GM12874 (cell line): ENCODE results near the gene TOLLIP.

ENCODE experiments used
- TF ChIP-seq, protein P1 (sequence below): IDR thresholded peaks from 2 replicates; pipeline ENCODE4 v1.5.1; 2011; ENCODE audit warnings: low read depth, mild to moderate bottlenecking, control low read depth, low read length, moderate library complexity; ENCODE audit not compliant: insufficient read depth

The TOLLIP gene

DNA sequence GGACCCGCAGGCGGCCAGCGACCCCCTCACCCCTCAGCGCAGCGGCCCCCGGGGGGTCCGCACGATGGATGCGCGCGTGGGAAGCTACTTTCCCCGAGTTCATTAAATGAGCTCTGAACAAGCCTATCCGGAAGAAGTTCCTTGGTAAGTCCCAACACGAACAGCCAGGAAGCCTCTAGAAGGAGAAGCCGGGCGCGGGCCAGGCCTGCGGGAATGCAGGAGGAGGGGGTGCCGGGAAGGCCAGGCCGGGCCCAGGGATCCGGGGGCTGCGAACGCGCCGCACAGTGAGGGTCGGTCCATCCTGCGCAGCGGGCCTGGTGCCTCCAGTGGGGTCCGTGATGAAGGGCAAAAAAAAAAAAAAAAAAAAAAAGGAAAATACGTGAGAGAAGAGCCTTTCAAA, 36.9 kb downstream of the TOLLIP start:
- TF ChIP-seq, protein P1, sequence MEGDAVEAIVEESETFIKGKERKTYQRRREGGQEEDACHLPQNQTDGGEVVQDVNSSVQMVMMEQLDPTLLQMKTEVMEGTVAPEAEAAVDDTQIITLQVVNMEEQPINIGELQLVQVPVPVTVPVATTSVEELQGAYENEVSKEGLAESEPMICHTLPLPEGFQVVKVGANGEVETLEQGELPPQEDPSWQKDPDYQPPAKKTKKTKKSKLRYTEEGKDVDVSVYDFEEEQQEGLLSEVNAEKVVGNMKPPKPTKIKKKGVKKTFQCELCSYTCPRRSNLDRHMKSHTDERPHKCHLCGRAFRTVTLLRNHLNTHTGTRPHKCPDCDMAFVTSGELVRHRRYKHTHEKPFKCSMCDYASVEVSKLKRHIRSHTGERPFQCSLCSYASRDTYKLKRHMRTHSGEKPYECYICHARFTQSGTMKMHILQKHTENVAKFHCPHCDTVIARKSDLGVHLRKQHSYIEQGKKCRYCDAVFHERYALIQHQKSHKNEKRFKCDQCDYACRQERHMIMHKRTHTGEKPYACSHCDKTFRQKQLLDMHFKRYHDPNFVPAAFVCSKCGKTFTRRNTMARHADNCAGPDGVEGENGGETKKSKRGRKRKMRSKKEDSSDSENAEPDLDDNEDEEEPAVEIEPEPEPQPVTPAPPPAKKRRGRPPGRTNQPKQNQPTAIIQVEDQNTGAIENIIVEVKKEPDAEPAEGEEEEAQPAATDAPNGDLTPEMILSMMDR, result no peak

DNA sequence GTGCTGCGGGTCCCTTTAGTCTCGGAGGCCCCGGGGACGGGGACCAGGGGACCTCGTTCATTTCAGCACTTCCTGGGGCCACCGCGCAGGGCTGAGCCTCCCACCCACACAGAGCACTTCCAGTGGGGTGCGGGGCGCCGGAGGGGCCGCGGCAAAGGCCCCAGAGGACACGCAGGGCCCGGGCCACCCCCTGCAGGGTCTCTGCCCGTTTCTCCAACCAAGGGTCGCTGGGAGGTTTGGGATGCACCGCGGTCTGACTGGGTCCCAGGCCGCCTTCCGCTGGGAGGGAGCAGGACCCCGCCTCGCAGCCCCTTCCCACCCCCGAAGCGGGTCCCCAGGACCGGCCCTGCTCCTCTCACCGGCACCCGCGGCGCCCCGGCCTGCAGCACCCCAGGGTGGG, 37.5 kb downstream of the TOLLIP start:
- TF ChIP-seq, protein P1, result no peak

- TF ChIP-seq, protein P1, result no peak
Measured at GRCh38 chr11:1271406-1271805, 38.0 kb downstream of the TOLLIP start.

DNA sequence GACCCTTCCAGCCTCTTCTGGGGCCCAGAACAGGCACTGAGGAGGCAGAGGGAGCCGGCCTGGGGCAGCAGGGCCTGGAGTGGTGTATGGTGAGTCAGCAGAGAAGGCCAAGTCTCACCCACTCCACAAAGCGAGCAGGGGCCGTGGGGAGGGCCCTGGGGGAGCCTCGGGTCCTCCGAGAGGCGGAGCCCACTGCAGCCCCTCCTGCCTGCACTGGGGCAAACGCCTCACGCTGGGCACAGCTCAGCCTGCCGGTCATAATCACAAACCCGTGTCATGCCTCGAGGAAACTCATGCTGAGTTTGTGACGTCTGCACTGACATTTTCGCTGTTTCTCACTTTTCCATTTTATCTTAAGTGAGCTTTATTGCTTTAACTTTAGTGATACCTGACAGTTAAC, 38.4 kb downstream of the TOLLIP start:
- TF ChIP-seq, protein P1, result no peak

- TF ChIP-seq, protein P1, result no peak
Measured at GRCh38 chr11:1270476-1270875, 39.0 kb downstream of the TOLLIP start.

DNA sequence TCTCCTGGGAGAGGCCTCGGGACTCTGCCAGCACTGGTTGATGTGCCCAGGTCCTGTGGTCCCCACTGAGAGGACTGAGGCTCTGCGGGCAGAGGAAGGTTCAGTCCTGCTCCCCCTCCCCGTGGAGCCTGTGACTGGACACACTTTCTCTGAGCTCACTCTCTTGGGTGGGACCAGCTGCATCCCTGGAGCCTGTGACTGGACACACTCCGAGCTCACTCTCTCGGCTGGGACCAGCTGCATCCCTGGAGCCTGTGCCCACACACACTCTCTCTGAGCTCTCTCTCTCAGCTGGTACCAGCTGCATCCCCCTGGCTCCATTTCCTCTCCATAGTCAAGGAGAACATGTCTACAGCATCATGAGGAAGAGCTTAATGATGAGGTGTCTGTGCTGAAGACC, 39.5 kb downstream of the TOLLIP start:
- TF ChIP-seq, protein P1, result no peak

GRCh38 chr11:1267441-1268100, 41.9 kb downstream of the TOLLIP start:
- TF ChIP-seq, protein P1, result no peak
